ENCODE measurements around the gene FBXW7.

The FBXW7 gene

DNA sequence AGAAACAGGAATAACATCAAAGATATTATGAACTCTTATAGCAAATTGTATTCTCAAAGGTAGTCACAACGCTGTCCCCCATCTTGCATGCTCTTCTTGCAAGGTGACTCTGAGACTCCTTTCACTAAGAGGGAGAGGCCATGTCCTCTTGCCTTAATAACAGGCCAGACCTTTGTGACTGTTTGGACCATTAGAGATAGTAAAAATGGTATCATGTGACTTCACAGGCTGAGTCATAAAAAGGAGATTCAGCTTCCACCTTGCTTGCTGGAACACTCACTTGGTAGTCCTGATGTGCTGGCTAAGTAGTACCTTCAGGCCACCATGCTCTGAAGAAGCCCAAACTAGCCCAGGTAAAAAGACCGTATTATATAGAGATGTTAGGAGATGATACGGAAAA, 143.8 kb downstream of the FBXW7 start:
- H3K9ac ChIP-seq (ENCODE audit: low read depth in 1 of 2, low read length in 2 of 2): no peak overlapping the region
- H3K9me3 ChIP-seq (ENCODE audit: control insufficient read depth in 1 of 2, low read length in 2 of 2): no peaks in the 10 kb centered on the region
- H3K27ac ChIP-seq (ENCODE audit: low read depth, low read length): no peak overlapping the region
- H3K36me3 ChIP-seq (ENCODE audit: control insufficient read depth in 1 of 2, insufficient read depth in 2 of 2, low read length in 2 of 2): no peaks in the 10 kb centered on the region
- no peaks in the 10 kb centered on the region for H3K27me3 ChIP-seq (ENCODE audit: control insufficient read depth in 1 of 2, insufficient read depth in 2 of 2, low read length in 2 of 2)
- H3K4me3 ChIP-seq (ENCODE audit: low read depth in 1 of 2, low read length in 2 of 2): no peak overlapping the region
- no peaks in the 10 kb centered on the region for H3K4me1 ChIP-seq (ENCODE audit: control insufficient read depth in 1 of 2, insufficient read depth in 2 of 2, low read length in 2 of 2)

DNA sequence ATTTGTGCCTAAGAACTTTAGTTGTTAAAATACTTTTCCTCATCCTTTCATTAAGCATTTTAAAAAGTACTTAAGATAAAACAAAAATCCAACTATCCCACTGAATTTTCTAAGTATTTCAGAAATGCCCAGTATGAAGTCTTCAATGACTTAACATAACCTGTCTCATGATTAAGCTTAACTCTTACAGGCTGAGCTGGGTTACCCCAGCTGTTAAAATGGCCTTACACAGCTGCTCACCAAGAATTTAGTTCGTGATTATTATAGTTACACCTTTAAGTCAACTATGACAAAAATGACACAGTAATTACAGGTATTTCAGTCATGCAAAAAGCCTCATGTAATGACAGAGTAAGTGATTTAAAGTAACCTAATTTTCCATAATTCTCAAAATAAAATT, 145.7 kb downstream of the FBXW7 start:
- H3K9me3 ChIP-seq (ENCODE audit: control insufficient read depth in 1 of 2, low read length in 2 of 2): no peaks in the 10 kb centered on the region
- no peaks in the 10 kb centered on the region for H3K4me1 ChIP-seq (ENCODE audit: control insufficient read depth in 1 of 2, insufficient read depth in 2 of 2, low read length in 2 of 2)
- no peak overlapping the region for H3K27ac ChIP-seq (ENCODE audit: low read depth, low read length)
- no peak overlapping the region for H3K4me3 ChIP-seq (ENCODE audit: low read depth in 1 of 2, low read length in 2 of 2)
- H3K27me3 ChIP-seq (ENCODE audit: control insufficient read depth in 1 of 2, insufficient read depth in 2 of 2, low read length in 2 of 2): no peaks in the 10 kb centered on the region
- no peaks in the 10 kb centered on the region for H3K36me3 ChIP-seq (ENCODE audit: control insufficient read depth in 1 of 2, insufficient read depth in 2 of 2, low read length in 2 of 2)
- no peak overlapping the region for H3K9ac ChIP-seq (ENCODE audit: low read depth in 1 of 2, low read length in 2 of 2)

DNA sequence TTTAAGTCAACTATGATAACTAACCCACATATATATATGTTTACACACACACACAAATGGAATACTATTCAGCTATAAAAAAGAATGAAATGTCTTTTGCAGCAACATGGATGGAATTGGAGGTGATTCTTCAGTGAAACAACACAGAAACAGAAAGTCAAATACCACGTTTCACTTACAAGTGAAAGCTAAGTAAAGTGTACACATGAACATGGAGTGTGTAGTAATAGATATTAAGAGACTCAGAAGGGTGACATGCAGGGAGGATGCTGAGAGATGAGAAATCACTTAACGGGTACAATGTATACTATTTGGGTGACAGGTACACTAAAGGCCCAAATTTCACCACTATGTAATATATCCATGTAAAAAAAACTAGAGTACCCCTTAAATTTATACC, 146.5 kb downstream of the FBXW7 start:
- Histone ChIP-seq H3K4me3 (ENCODE audit: low read depth in 1 of 2, low read length in 2 of 2) (no peak overlapping the region), H3K4me1 (ENCODE audit: control insufficient read depth in 1 of 2, insufficient read depth in 2 of 2, low read length in 2 of 2) (no peaks in the 10 kb centered on the region), H3K36me3 (ENCODE audit: control insufficient read depth in 1 of 2, insufficient read depth in 2 of 2, low read length in 2 of 2) (no peaks in the 10 kb centered on the region), H3K9ac (ENCODE audit: low read depth in 1 of 2, low read length in 2 of 2) (no peak overlapping the region), H3K27ac (ENCODE audit: low read depth, low read length) (no peak overlapping the region), H3K27me3 (ENCODE audit: control insufficient read depth in 1 of 2, insufficient read depth in 2 of 2, low read length in 2 of 2) (no peaks in the 10 kb centered on the region), H3K9me3 (ENCODE audit: control insufficient read depth in 1 of 2, low read length in 2 of 2) (no peaks in the 10 kb centered on the region)

DNA sequence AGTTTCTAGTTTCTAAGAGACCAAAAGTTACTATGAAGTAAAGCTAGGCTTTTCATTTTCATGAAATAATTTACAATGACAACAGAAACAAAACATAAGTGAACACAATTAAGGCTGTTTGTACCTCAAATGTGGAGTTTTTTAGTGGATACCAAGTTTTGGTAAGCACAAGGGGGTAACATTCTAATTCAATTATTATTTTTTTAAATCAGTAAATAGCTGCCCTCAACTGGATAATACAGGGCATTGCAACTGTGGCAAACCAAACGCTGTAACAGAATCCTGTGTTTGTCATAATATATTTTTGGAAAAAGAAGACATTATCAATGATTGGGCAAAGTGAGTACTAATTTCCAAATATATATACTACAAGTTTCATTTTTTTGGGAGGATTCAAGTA, 150.3 kb downstream of the FBXW7 start:
- Histone ChIP-seq H3K9me3 (ENCODE audit: control insufficient read depth in 1 of 2, low read length in 2 of 2) (no peaks in the 10 kb centered on the region), H3K9ac (ENCODE audit: low read depth in 1 of 2, low read length in 2 of 2) (no peak overlapping the region), H3K27ac (ENCODE audit: low read depth, low read length) (no peak overlapping the region), H3K4me3 (ENCODE audit: low read depth in 1 of 2, low read length in 2 of 2) (no peak overlapping the region), H3K4me1 (ENCODE audit: control insufficient read depth in 1 of 2, insufficient read depth in 2 of 2, low read length in 2 of 2) (no peaks in the 10 kb centered on the region), H3K36me3 (ENCODE audit: control insufficient read depth in 1 of 2, insufficient read depth in 2 of 2, low read length in 2 of 2) (no peaks in the 10 kb centered on the region), H3K27me3 (ENCODE audit: control insufficient read depth in 1 of 2, insufficient read depth in 2 of 2, low read length in 2 of 2) (no peaks in the 10 kb centered on the region)

DNA sequence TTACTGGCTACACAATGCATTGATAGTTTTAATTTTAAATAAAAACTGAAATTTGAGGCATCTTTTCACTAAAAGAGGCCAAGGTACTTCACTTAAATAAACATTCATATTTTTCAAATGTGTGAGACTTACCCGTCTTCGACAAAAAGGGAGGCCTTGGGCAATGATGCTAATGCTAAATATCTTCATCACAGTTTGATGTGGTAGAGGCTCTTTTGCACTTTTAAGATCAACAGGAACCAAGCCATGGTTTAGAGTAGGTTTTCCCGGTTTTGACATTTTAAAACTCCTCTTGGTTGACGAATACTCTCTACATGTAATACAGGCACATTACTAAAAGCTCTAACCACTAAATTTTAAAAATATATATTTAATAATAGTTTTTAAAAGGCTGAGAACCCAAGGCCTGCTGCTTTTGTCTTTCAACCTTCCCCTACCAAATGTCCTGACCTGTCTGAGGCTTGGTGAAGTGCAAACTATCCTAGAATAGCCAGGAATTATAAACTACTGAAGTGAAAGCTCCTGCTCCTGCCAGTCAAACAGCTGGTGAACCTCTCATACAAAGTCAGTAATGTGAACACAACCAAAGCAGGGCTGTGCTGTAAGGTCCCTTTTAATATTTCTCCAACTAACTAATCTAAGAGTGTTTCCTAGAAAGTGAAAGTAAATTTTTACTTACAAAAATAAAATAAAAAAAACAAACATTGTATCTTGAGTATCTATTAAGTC, 153.7 kb downstream of the FBXW7 start:
- no peaks in the 10 kb centered on the region for H3K4me1 ChIP-seq (ENCODE audit: control insufficient read depth in 1 of 2, insufficient read depth in 2 of 2, low read length in 2 of 2)
- no peak overlapping the region for H3K9ac ChIP-seq (ENCODE audit: low read depth in 1 of 2, low read length in 2 of 2)
- H3K27ac ChIP-seq (ENCODE audit: low read depth, low read length): no peak overlapping the region
- no peaks in the 10 kb centered on the region for H3K27me3 ChIP-seq (ENCODE audit: control insufficient read depth in 1 of 2, insufficient read depth in 2 of 2, low read length in 2 of 2)
- no peak overlapping the region for H3K4me3 ChIP-seq (ENCODE audit: low read depth in 1 of 2, low read length in 2 of 2)
- H3K9me3 ChIP-seq (ENCODE audit: control insufficient read depth in 1 of 2, low read length in 2 of 2): no peaks in the 10 kb centered on the region
- H3K36me3 ChIP-seq (ENCODE audit: control insufficient read depth in 1 of 2, insufficient read depth in 2 of 2, low read length in 2 of 2): no peaks in the 10 kb centered on the region

DNA sequence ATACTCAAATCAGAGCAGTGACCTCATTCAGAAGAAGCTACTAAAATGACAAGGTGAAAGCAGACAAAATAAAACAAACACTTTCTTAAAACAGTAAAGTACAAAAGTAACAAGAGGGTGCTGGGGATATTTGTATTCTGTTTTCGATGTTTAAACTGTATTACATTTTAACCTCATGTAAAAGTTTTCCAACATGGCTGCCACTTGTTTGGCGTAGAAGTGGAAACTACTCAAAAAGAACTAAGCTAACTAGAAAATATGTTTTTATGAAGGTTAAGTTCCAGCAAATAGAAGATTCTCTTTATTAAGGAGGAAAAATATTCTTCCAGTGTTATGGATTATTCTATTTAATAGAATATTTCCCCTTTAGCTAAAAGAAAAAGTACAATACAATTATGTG, 155.0 kb downstream of the FBXW7 start:
- Histone ChIP-seq H3K4me3 (ENCODE audit: low read depth in 1 of 2, low read length in 2 of 2) (no peak overlapping the region), H3K36me3 (ENCODE audit: control insufficient read depth in 1 of 2, insufficient read depth in 2 of 2, low read length in 2 of 2) (no peaks in the 10 kb centered on the region), H3K9me3 (ENCODE audit: control insufficient read depth in 1 of 2, low read length in 2 of 2) (no peaks in the 10 kb centered on the region), H3K4me1 (ENCODE audit: control insufficient read depth in 1 of 2, insufficient read depth in 2 of 2, low read length in 2 of 2) (no peaks in the 10 kb centered on the region), H3K9ac (ENCODE audit: low read depth in 1 of 2, low read length in 2 of 2) (no peak overlapping the region), H3K27ac (ENCODE audit: low read depth, low read length) (no peak overlapping the region), H3K27me3 (ENCODE audit: control insufficient read depth in 1 of 2, insufficient read depth in 2 of 2, low read length in 2 of 2) (no peaks in the 10 kb centered on the region)

DNA sequence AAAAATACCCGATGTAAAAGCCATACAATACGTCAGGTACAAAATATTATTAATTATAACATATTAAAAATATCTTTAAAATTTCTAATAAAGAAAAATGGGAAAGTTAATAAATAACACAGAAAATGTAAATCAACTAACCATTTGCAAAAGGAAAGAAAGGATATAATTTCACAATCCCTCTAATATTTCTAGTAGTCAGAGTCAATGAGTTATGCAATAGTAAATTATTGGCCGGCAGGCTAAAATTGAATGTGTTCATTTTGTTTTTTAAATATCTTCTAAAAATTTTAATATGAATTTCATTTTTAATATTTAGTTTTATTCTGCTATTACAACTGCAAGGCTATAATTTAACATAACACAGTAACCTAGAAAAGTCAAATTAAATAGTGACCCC, 155.7 kb downstream of the FBXW7 start:
- Histone ChIP-seq H3K36me3 (ENCODE audit: control insufficient read depth in 1 of 2, insufficient read depth in 2 of 2, low read length in 2 of 2) (no peaks in the 10 kb centered on the region), H3K4me3 (ENCODE audit: low read depth in 1 of 2, low read length in 2 of 2) (no peak overlapping the region), H3K9me3 (ENCODE audit: control insufficient read depth in 1 of 2, low read length in 2 of 2) (no peaks in the 10 kb centered on the region), H3K4me1 (ENCODE audit: control insufficient read depth in 1 of 2, insufficient read depth in 2 of 2, low read length in 2 of 2) (no peaks in the 10 kb centered on the region), H3K27ac (ENCODE audit: low read depth, low read length) (no peak overlapping the region), H3K27me3 (ENCODE audit: control insufficient read depth in 1 of 2, insufficient read depth in 2 of 2, low read length in 2 of 2) (no peaks in the 10 kb centered on the region), H3K9ac (ENCODE audit: low read depth in 1 of 2, low read length in 2 of 2) (no peak overlapping the region)

DNA sequence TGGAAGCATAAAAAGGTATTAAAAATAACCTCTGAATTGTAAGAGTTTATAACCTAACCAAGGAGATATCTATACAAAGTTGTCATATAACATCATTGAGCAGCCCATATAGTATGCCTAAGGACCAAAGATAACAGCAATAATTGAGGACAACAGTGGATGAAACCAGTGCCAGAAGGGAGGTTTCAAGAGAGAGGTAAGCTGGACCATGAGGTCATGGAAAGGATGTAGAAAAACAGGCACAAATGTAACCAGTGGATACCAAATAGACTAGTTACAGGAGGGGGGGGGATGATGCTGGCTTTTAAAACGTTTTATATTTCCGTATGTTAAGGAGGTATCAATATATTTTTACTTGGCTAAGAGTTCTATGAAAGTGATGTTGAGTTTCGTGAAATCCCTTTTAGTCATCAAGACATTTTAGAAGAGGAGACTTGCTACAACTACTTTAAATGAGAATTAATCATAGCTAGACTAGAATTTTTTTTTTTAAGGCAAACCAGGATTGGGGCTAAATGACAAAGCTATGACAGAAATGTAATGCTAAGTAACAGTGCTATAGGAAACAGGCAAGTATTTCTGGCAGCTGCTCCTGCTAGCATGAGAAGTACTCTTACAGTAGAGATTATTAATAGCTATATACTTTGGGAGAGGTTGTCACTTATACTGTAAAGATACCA, 161.1 kb downstream of the FBXW7 start:
- no peaks in the 10 kb centered on the region for H3K27me3 ChIP-seq (ENCODE audit: control insufficient read depth in 1 of 2, insufficient read depth in 2 of 2, low read length in 2 of 2)
- H3K9me3 ChIP-seq (ENCODE audit: control insufficient read depth in 1 of 2, low read length in 2 of 2): no peaks in the 10 kb centered on the region
- H3K36me3 ChIP-seq (ENCODE audit: control insufficient read depth in 1 of 2, insufficient read depth in 2 of 2, low read length in 2 of 2): no peaks in the 10 kb centered on the region
- H3K4me3 ChIP-seq (ENCODE audit: low read depth in 1 of 2, low read length in 2 of 2): no peak overlapping the region
- no peak overlapping the region for H3K9ac ChIP-seq (ENCODE audit: low read depth in 1 of 2, low read length in 2 of 2)
- H3K27ac ChIP-seq (ENCODE audit: low read depth, low read length): no peak overlapping the region
- H3K4me1 ChIP-seq (ENCODE audit: control insufficient read depth in 1 of 2, insufficient read depth in 2 of 2, low read length in 2 of 2): no peaks in the 10 kb centered on the region

DNA sequence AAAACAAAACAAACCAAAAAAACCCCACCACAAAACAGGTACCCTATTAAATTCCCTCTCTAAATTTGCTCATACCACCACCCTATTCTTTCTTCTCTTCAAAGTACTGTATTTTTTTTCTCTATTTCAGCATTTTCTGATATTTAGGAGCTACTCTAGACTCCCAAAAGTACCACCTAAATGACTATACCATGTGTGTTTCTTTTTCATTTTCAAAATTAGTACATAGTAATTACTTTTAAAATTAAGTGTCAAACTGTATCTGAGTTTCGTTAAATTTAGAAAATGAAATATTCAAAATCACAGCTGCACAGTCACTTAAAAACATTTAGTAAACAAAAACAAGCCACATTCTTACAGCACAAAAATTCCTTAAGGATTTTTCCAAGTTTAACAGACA, 161.7 kb downstream of the FBXW7 start:
- Histone ChIP-seq H3K27ac (ENCODE audit: low read depth, low read length) (no peak overlapping the region), H3K9me3 (ENCODE audit: control insufficient read depth in 1 of 2, low read length in 2 of 2) (no peaks in the 10 kb centered on the region), H3K9ac (ENCODE audit: low read depth in 1 of 2, low read length in 2 of 2) (no peak overlapping the region), H3K4me1 (ENCODE audit: control insufficient read depth in 1 of 2, insufficient read depth in 2 of 2, low read length in 2 of 2) (no peaks in the 10 kb centered on the region), H3K27me3 (ENCODE audit: control insufficient read depth in 1 of 2, insufficient read depth in 2 of 2, low read length in 2 of 2) (no peaks in the 10 kb centered on the region), H3K4me3 (ENCODE audit: low read depth in 1 of 2, low read length in 2 of 2) (no peak overlapping the region), H3K36me3 (ENCODE audit: control insufficient read depth in 1 of 2, insufficient read depth in 2 of 2, low read length in 2 of 2) (no peaks in the 10 kb centered on the region)

DNA sequence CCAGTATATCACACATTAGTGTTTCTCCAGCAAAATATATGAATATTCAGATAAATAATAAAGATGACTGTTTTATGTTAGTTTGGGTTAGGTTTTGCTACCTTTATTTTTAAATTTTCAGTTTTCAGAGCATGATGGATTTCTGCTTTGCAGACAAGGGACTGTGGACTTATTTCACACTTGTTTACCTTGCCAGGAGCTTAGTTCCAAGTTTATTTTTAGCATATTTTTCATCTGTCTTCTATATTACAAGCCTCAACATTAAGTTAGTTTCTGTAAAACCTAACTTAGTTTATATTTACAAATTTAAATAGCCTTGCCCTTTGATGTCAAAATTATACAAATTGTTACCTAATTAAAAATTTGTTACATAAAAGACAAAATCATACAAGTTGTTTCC, 163.4 kb downstream of the FBXW7 start:
- Histone ChIP-seq H3K4me1 (ENCODE audit: control insufficient read depth in 1 of 2, insufficient read depth in 2 of 2, low read length in 2 of 2) (no peaks in the 10 kb centered on the region), H3K4me3 (ENCODE audit: low read depth in 1 of 2, low read length in 2 of 2) (no peak overlapping the region), H3K27me3 (ENCODE audit: control insufficient read depth in 1 of 2, insufficient read depth in 2 of 2, low read length in 2 of 2) (no peaks in the 10 kb centered on the region), H3K27ac (ENCODE audit: low read depth, low read length) (no peak overlapping the region), H3K9ac (ENCODE audit: low read depth in 1 of 2, low read length in 2 of 2) (no peak overlapping the region), H3K9me3 (ENCODE audit: control insufficient read depth in 1 of 2, low read length in 2 of 2) (no peaks in the 10 kb centered on the region), H3K36me3 (ENCODE audit: control insufficient read depth in 1 of 2, insufficient read depth in 2 of 2, low read length in 2 of 2) (no peaks in the 10 kb centered on the region)

Measured in duodenal mucosa (tissue), 2 donors.